GM12872 (cell line): ENCODE measurements around the gene PLCG2.
A peak's percentile ranks its signal among the peaks of the same experiment; 100 is the strongest.

Source experiments
- TF ChIP-seq, protein P1 (sequence below): IDR thresholded peaks from 3 replicates; pipeline ENCODE4 v1.5.1; 2011; ENCODE audit warnings: low read depth, mild to moderate bottlenecking, low read length, moderate library complexity; ENCODE audit not compliant: insufficient read depth

The PLCG2 gene

DNA sequence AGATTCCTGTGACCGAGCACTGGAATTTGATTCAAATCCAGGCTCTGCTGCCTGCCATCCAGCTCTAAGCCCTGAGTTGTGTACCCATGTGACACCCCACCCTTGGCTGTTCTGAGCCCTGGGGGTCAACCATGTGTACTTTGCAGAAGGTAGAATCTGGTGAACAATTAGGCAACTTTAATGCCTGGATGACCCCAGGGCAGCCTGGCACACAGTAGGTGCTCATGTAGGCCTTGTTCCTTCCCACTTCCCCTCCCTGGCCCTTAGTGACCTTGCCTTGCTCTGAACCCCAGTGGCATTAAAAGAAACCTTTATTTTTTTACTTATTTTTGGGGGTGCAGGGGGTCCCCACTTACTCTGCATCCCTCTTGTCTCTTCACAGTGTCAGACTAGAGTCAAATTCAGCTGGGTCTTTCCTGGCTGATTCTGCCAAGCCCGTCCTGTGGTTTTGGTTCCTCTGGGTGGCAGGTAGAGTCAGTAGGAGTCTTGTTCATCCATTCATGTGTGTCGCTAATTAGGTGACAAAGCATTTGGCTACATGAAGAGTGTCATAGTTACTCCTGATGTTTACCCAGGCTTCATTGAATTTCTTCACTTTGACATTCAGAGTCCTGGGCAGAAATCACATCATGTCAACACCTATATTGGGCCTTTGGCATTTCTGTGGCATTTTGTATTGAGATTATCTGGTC lies 89.1 kb downstream of the PLCG2 start:
- TF ChIP-seq, protein P1, sequence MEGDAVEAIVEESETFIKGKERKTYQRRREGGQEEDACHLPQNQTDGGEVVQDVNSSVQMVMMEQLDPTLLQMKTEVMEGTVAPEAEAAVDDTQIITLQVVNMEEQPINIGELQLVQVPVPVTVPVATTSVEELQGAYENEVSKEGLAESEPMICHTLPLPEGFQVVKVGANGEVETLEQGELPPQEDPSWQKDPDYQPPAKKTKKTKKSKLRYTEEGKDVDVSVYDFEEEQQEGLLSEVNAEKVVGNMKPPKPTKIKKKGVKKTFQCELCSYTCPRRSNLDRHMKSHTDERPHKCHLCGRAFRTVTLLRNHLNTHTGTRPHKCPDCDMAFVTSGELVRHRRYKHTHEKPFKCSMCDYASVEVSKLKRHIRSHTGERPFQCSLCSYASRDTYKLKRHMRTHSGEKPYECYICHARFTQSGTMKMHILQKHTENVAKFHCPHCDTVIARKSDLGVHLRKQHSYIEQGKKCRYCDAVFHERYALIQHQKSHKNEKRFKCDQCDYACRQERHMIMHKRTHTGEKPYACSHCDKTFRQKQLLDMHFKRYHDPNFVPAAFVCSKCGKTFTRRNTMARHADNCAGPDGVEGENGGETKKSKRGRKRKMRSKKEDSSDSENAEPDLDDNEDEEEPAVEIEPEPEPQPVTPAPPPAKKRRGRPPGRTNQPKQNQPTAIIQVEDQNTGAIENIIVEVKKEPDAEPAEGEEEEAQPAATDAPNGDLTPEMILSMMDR, result no peak

GRCh38 chr16:81869326-81869725 lies 90.2 kb downstream of the PLCG2 start:
- TF ChIP-seq, protein P1, result no peak

GRCh38 chr16:81873206-81873605 lies 94.1 kb downstream of the PLCG2 start:
- TF ChIP-seq, protein P1, result no peak

- TF ChIP-seq, protein P1, result peak; percentile 80
These were observed 95.0 kb downstream of the PLCG2 start for GRCh38 chr16:81873843-81874752.

DNA sequence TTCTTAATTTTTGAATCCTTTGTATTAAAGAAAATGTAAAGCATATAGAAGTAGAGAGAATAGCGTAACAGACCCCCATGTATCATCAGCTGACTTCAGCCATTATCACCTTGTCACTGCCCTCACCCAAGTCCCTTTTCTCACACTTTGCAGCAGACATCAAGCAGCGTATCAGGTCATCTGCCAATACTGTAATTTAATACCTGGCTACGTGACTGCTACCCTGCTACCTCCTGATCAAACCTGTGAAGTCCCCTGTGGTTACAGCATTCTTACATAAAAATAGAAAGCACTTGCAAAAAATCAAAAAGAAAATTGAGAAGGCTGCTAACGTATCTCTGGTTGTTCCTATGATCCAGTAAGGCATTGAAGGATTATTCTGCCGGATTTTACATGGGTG lies 96.4 kb downstream of the PLCG2 start:
- TF ChIP-seq, protein P1, result no peak

DNA sequence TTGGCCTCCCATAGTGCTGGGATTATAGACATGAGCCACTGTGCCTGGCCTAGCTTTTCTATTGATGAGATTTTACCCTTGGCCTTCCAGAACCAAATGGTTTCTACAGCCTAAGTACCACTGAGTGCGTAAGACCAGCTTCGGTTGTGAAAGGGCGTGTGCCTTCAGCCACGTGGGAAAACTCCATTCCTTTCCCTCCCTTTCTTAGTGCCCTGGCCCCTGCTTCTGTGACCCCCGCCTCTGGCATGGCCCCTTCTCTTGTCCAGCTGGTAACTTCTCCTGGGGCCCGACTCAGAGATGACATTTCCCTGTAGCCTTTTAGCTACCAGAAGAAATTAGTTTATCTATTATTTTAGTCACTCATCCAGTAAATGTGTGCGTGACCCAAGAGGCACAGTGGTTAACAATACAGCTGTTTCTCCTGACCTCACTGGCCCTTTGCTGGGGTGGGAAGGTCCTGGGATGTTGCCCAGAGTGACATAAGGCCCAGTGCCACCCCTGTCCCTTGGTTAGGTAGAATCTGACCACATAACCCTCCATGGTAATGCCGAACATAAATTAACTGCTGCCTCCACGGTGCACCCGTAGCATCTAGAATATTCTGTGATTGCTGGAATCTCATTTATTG lies 97.3 kb downstream of the PLCG2 start:
- TF ChIP-seq, protein P1, result no peak

GRCh38 chr16:81878529-81878928 lies 99.4 kb downstream of the PLCG2 start:
- TF ChIP-seq, protein P1, result no peak
